ENCODE results near the gene OCA2.

GRCh38 chr15:28093752-28094535 is 5.2 kb downstream of the OCA2 start:
- no peak for TF ChIP-seq POLR2AphosphoS5 (IDR thresholded peaks at IDR 0.05)
- TF ChIP-seq, protein P1, sequence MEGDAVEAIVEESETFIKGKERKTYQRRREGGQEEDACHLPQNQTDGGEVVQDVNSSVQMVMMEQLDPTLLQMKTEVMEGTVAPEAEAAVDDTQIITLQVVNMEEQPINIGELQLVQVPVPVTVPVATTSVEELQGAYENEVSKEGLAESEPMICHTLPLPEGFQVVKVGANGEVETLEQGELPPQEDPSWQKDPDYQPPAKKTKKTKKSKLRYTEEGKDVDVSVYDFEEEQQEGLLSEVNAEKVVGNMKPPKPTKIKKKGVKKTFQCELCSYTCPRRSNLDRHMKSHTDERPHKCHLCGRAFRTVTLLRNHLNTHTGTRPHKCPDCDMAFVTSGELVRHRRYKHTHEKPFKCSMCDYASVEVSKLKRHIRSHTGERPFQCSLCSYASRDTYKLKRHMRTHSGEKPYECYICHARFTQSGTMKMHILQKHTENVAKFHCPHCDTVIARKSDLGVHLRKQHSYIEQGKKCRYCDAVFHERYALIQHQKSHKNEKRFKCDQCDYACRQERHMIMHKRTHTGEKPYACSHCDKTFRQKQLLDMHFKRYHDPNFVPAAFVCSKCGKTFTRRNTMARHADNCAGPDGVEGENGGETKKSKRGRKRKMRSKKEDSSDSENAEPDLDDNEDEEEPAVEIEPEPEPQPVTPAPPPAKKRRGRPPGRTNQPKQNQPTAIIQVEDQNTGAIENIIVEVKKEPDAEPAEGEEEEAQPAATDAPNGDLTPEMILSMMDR (IDR thresholded peaks at IDR 0.05), result no peak
